Ovary (tissue), 9 donors: ENCODE measurements around the gene MKLN1. TPM values are rescaled to one million over a fixed set of nuclear protein-coding genes. Genes with fewer than 3 reads are reported as not detected.

ENCODE experiments used
- DNase-seq, 5 donors: peaks; one replicate each; pipeline ENCODE4 v3.0.0-alpha.2; 2019 to 2020
- H3K27ac ChIP-seq, 2 donors: fragments of 200-600 bp; one replicate each; pipeline versions ENCODE4 v1.5.1 to v1.8.0; 2019 to 2022
- H3K27me3 ChIP-seq: fragments of 200-600 bp; one replicate; pipeline ENCODE4 v1.8.0; 2022
- H3K36me3 ChIP-seq: fragments of 200-600 bp; sonication (generic); one replicate; pipeline ENCODE4 v1.5.1; 2019
- H3K4me1 ChIP-seq: one replicate; pipeline ENCODE4 v1.8.1; 2013; ENCODE audit warnings: mild to moderate bottlenecking, moderate library complexity; ENCODE audit not compliant: insufficient read depth
- H3K4me3 ChIP-seq: fragments of 200-600 bp; sonication (generic); one replicate; pipeline ENCODE4 v1.5.1; 2017
- H3K9me3 ChIP-seq, 2 donors: fragments of 200-600 bp in 1 of 2; sonication (generic) in 1 of 2; one replicate each; pipeline versions ENCODE4 v1.5.1 to v1.8.1; 2013 to 2019; ENCODE audit warnings: mild to moderate bottlenecking in 1 of 2, moderate library complexity in 1 of 2
- CTCF ChIP-seq, 3 donors: fragments of 450-650 bp in 2 of 3; fragments of 200-600 bp in 1 of 3; IDR thresholded peaks; one replicate each; pipeline versions ENCODE4 v1.5.1 to v1.8.0; 2016 to 2022; ENCODE audit warnings: antibody characterized with exemption in 3 of 3, mild to moderate bottlenecking in 1 of 3
- EP300 ChIP-seq: sonication (generic); formaldehyde crosslinking; IDR thresholded peaks from one replicate; pipeline ENCODE4 v1.6.1; 2017; ENCODE audit warnings: antibody characterized with exemption
- POLR2A ChIP-seq: fragments of 450-650 bp; IDR thresholded peaks from one replicate; pipeline ENCODE4 v1.6.1; 2017; ENCODE audit warnings: antibody characterized with exemption, mild to moderate bottlenecking, moderate library complexity
- WGBS, 3 donors: extraction: QIAGEN DNeasy Blood & Tissue Kit in 1 of 3; methylation state at CpG; one replicate each; pipeline versions ENCODE4 v1.1.5 to v1.1.7; 2013 to 2017; 5-methylcytosine and 5-hydroxymethylcytosine counted together
- intact Hi-C, 4 donors: fragments of 100-400 bp; cut with DNase I; formaldehyde crosslinking; loops; one replicate each; pipeline versions ENCODE4 v1.11.0 to v1.15.1; 2022 to 2023
- polyA plus RNA-seq, 2 donors: library from polyadenylated mRNA; stranded (reverse); fragments of 200-250 nt in 1 of 2; fragments of 350-450 nt in 1 of 2; fragmentation: Illumina TruSeq in 1 of 2; extraction: RNeasy Lipid Tissue Mini Kit (QIAGEN cat#74804) in 1 of 2; gene quantifications; one replicate each; pipeline ENCODE4 v1.2.3, GENCODE V29; 2013 to 2014
- total RNA-seq, 7 donors: library from RNA; depleted of rRNA in 2 of 7; stranded (reverse); fragments of >200 nt in 2 of 7; fragmentation: NEBNext Ultra II Directional in 3 of 7; extraction: Animal tissue kit (Norgen Biotek cat#: 25700) in 3 of 7; gene quantifications; one replicate each; pipeline versions ENCODE4 v1.1.0 to v1.2.4, GENCODE V29; 2016 to 2023
- donor health status: DM: no; HTN: no; CAD: no; lungs with moderate emphysema.
- donor health status: DM: no; HTN: no; CAD: no.
- donor health status: Bipolar disorder and iron deficiency.
- donor health status: DM: yes; HTN: yes; CAD: no.
- donor health status: DM: no; HTN: no; CAD: no.
- donor health status: DM: yes; HTN: yes; CAD: no.

MKLN1 gene
- total and polyA plus RNA-seq, 9 donors: 12.7 to 87.1 (median 53.8) TPM

- Histone ChIP-seq H3K27me3 (no peaks in the 10 kb centered on the region), H3K36me3 (no peaks in the 10 kb centered on the region), H3K4me3 (no peak overlapping the region), H3K27ac (no peak overlapping the region), H3K4me1 (peaks cover 9% of the 10 kb centered on the region), H3K9me3 (no peaks in the 10 kb centered on the region)
- intact Hi-C loops: no loop called here
- peak in 1 of 5 donors; percentile 30 for DNase-seq
- 70 to 75% (median 72%) methylated on average over 7 of the region's 7 CpGs for WGBS, 3 donors
- no peak for TF ChIP-seq CTCF (IDR thresholded peaks at IDR 0.05)
- no peak for TF ChIP-seq EP300
- TF ChIP-seq POLR2A: no peak
Measured at GRCh38 chr7:131536361-131536849, 208.7 kb downstream of the MKLN1 start.

GRCh38 chr7:131537571-131537978, 209.9 kb downstream of the MKLN1 start:
- Histone ChIP-seq H3K9me3 (no peaks in the 10 kb centered on the region), H3K36me3 (no peaks in the 10 kb centered on the region), H3K4me3 (no peak overlapping the region), H3K27me3 (no peaks in the 10 kb centered on the region), H3K27ac (no peak overlapping the region), H3K4me1 (peaks cover 10% of the 10 kb centered on the region)
- no peak for DNase-seq
- TF ChIP-seq EP300 (no peak), POLR2A (no peak), CTCF (IDR thresholded peaks at IDR 0.05) (no peak)
- 76 to 80% (median 78%) methylated on average over 12 of the region's 12 CpGs for WGBS, 3 donors
- intact Hi-C loops: no loop called here

- Histone ChIP-seq H3K4me1 (peaks cover 10% of the 10 kb centered on the region), H3K4me3 (no peak overlapping the region), H3K27ac (no peak overlapping the region), H3K9me3 (no peaks in the 10 kb centered on the region), H3K27me3 (no peaks in the 10 kb centered on the region), H3K36me3 (no peaks in the 10 kb centered on the region)
- TF ChIP-seq CTCF (IDR thresholded peaks at IDR 0.05): no peak
- DNase-seq: peak in 1 of 5 donors; percentile 25
- intact Hi-C loops: no loop called here
- WGBS, 3 donors: 91 to 95% (median 94%) methylated on average over 13 of the region's 13 CpGs
Measured at GRCh38 chr7:131538071-131538812, 210.6 kb downstream of the MKLN1 start.

GRCh38 chr7:131538813-131539179, 211.1 kb downstream of the MKLN1 start:
- no peaks in the 10 kb centered on the region for H3K36me3 ChIP-seq
- WGBS, 3 donors: 84 to 91% (median 89%) methylated on average over 7 of the region's 7 CpGs
- no peaks in the 10 kb centered on the region for H3K27me3 ChIP-seq
- peaks cover 10% of the 10 kb centered on the region for H3K4me1 ChIP-seq
- no peak overlapping the region for H3K4me3 ChIP-seq
- intact Hi-C loops: no loop called here
- TF ChIP-seq EP300 (no peak), POLR2A (no peak), CTCF (IDR thresholded peaks at IDR 0.05) (no peak)
- no peaks in the 10 kb centered on the region for H3K9me3 ChIP-seq
- DNase-seq: no peak
- no peak overlapping the region for H3K27ac ChIP-seq
